Right lobe of liver (tissue), 4 donors: Measurements from ENCODE around the gene ALDOB.

Source experiments
- POLR2A ChIP-seq: fragments of 450-650 bp; IDR thresholded peaks from one replicate; pipeline ENCODE4 v1.6.1; 2017; ENCODE audit warnings: antibody characterized with exemption, mild to moderate bottlenecking
- TF ChIP-seq, protein P1 (sequence below), 4 donors: fragments of 200-600 bp in 3 of 4; fragments of 450-650 bp in 1 of 4; IDR thresholded peaks; one replicate each; pipeline versions ENCODE4 v1.5.1 to v1.8.0; 2016 to 2022; ENCODE audit warnings: antibody characterized with exemption in 4 of 4, mild to moderate bottlenecking in 2 of 4
- donor health status: DM: no; HTN: no; CAD: no.
- donor health status: DM: no; HTN: no; CAD: no.
- donor health status: DM: no; HTN: yes; CAD: no.

DNA sequence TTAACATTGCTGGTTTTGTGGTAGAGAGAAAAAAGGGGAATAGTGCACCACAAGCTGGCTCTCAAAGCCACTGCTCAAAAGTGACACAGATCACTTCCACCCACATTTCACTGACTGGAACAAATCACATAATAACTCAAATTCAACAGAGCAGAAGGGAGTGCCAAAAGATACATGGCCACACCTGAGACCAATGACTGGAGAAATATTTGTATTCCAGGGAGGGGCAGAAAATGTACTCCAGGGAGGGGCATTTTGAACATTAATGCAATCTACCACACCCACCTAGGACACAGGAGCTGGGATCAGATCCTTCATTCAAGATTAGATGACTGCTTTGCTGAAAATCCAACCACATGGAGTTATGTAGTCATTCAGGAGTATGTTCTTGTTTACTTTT is 44.8 kb upstream of the ALDOB start:
- TF ChIP-seq, protein P1, sequence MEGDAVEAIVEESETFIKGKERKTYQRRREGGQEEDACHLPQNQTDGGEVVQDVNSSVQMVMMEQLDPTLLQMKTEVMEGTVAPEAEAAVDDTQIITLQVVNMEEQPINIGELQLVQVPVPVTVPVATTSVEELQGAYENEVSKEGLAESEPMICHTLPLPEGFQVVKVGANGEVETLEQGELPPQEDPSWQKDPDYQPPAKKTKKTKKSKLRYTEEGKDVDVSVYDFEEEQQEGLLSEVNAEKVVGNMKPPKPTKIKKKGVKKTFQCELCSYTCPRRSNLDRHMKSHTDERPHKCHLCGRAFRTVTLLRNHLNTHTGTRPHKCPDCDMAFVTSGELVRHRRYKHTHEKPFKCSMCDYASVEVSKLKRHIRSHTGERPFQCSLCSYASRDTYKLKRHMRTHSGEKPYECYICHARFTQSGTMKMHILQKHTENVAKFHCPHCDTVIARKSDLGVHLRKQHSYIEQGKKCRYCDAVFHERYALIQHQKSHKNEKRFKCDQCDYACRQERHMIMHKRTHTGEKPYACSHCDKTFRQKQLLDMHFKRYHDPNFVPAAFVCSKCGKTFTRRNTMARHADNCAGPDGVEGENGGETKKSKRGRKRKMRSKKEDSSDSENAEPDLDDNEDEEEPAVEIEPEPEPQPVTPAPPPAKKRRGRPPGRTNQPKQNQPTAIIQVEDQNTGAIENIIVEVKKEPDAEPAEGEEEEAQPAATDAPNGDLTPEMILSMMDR (IDR thresholded peaks at IDR 0.05) = no peak
- TF ChIP-seq POLR2A = no peak
